ENCODE measurements around the gene FXR1. TPM values are rescaled to one million over a fixed set of nuclear protein-coding genes. Genes with fewer than 3 reads are reported as not detected.

FXR1 gene
- total RNA-seq, 4 donors from 2014 or later = 547 to 578 (median 571) TPM

- Histone ChIP-seq H3K4me3 (no peak overlapping the region), H3K27me3 (no peaks in the 10 kb centered on the region), H3K36me3 (peaks cover 0 to 37% of the 10 kb centered on the region in 2 donors), H3K4me1 (no peaks in the 10 kb centered on the region), H3K27ac (no peak overlapping the region), H3K9me3 (no peaks in the 10 kb centered on the region)
- intact Hi-C loops (cut with DNase I; ENCODE audit: low total_unique reads) = no loop called here
- TF ChIP-seq POLR2A (IDR thresholded peaks at IDR 0.05) = no peak
- no peak for TF ChIP-seq CTCF (IDR thresholded peaks at IDR 0.05 in 4 of 5, conservative IDR thresholded peaks at IDR 0.05 in 1 of 5)
- ATAC-seq (no peak), DNase-seq (no peak)
- in situ Hi-C loops (cut with MboI; ENCODE audit: low sequenced_read_pairs in 4 of 4) = no loop called here
Measured at GRCh38 chr3:180940826-180941225, 28.4 kb downstream of the FXR1 start.

GRCh38 chr3:180947761-180948390, 35.4 kb downstream of the FXR1 start:
- H3K27me3 ChIP-seq = no peaks in the 10 kb centered on the region
- no peak for ATAC-seq
- no peaks in the 10 kb centered on the region for H3K9me3 ChIP-seq
- H3K27ac ChIP-seq = no peak overlapping the region
- intact Hi-C loops (cut with DNase I; ENCODE audit: low total_unique reads) = no loop called here
- no peak for DNase-seq
- H3K36me3 ChIP-seq = peaks cover 0 to 45% of the 10 kb centered on the region in 2 donors
- H3K4me1 ChIP-seq = peaks cover 0 to 7% of the 10 kb centered on the region in 2 donors
- no peak overlapping the region for H3K4me3 ChIP-seq
- TF ChIP-seq CTCF (IDR thresholded peaks at IDR 0.05 in 4 of 5, conservative IDR thresholded peaks at IDR 0.05 in 1 of 5) = no peak
- TF ChIP-seq POLR2A (IDR thresholded peaks at IDR 0.05) = no peak
- in situ Hi-C loops (cut with MboI; ENCODE audit: low sequenced_read_pairs in 4 of 4) = no loop called here

GRCh38 chr3:180959691-180960090, 47.2 kb downstream of the FXR1 start:
- H3K9me3 ChIP-seq = no peaks in the 10 kb centered on the region
- H3K27ac ChIP-seq = no peak overlapping the region
- H3K36me3 ChIP-seq = peaks cover 0 to 81% of the 10 kb centered on the region in 2 donors
- no peak overlapping the region for H3K4me3 ChIP-seq
- in situ Hi-C loops (cut with MboI; ENCODE audit: low sequenced_read_pairs in 4 of 4) (no loop called here), intact Hi-C loops (cut with DNase I; ENCODE audit: low total_unique reads) (no loop called here)
- peaks cover 0 to 7% of the 10 kb centered on the region in 2 donors for H3K4me1 ChIP-seq
- ATAC-seq = no peak
- H3K27me3 ChIP-seq = no peaks in the 10 kb centered on the region
- no peak for DNase-seq
- TF ChIP-seq POLR2A (IDR thresholded peaks at IDR 0.05) (no peak), CTCF (IDR thresholded peaks at IDR 0.05 in 4 of 5, conservative IDR thresholded peaks at IDR 0.05 in 1 of 5) (no peak)

GRCh38 chr3:180961087-180961486, 48.6 kb downstream of the FXR1 start:
- DNase-seq (no peak), ATAC-seq (no peak)
- in situ Hi-C loops (cut with MboI; ENCODE audit: low sequenced_read_pairs in 4 of 4) (no loop called here), intact Hi-C loops (cut with DNase I; ENCODE audit: low total_unique reads) (no loop called here)
- Histone ChIP-seq H3K9me3 (no peaks in the 10 kb centered on the region), H3K36me3 (peaks cover 0 to 80% of the 10 kb centered on the region in 2 donors), H3K4me3 (no peak overlapping the region), H3K27ac (peak overlapping the region in 1 of 4 donors; percentile 32), H3K27me3 (no peaks in the 10 kb centered on the region), H3K4me1 (peaks cover 0 to 7% of the 10 kb centered on the region in 2 donors)
- no peak for TF ChIP-seq POLR2A (IDR thresholded peaks at IDR 0.05)
- TF ChIP-seq CTCF (IDR thresholded peaks at IDR 0.05 in 4 of 5, conservative IDR thresholded peaks at IDR 0.05 in 1 of 5) = no peak

- ATAC-seq = no peak
- no peak for DNase-seq
- H3K4me3 ChIP-seq = no peak overlapping the region
- no peaks in the 10 kb centered on the region for H3K9me3 ChIP-seq
- in situ Hi-C loops (cut with MboI; ENCODE audit: low sequenced_read_pairs in 4 of 4) = no loop called here
- no peaks in the 10 kb centered on the region for H3K27me3 ChIP-seq
- H3K36me3 ChIP-seq = peaks cover 0 to 78% of the 10 kb centered on the region in 2 donors
- TF ChIP-seq CTCF (IDR thresholded peaks at IDR 0.05 in 4 of 5, conservative IDR thresholded peaks at IDR 0.05 in 1 of 5) (no peak), POLR2A (IDR thresholded peaks at IDR 0.05) (no peak)
- H3K27ac ChIP-seq = peak overlapping the region in 3 of 4 donors; percentile 26 to 42 (median 32)
- intact Hi-C loops (cut with DNase I; ENCODE audit: low total_unique reads) = no loop called here
- H3K4me1 ChIP-seq = peaks cover 0 to 7% of the 10 kb centered on the region in 2 donors
Measured at GRCh38 chr3:180961552-180961951, 49.1 kb downstream of the FXR1 start.

All from gastrocnemius medialis (tissue), 4 donors.